Activated CD8-positive, alpha-beta memory T cell treated with anti-CD3 and anti-CD28 coated beads for 4 hours (primary cell): ENCODE data around the gene MYH3.
A peak's percentile ranks its signal among the peaks of the same experiment; 100 is the strongest.
"Not testable (repeated sequence)": the region's sequence is repeated elsewhere in the genome, so short reads cannot be mapped to it uniquely, and the experiment has no call there.

ENCODE experiments used
- DNase-seq, 2 donors: peaks; one replicate each; pipeline ENCODE4 v3.0.0-alpha.2; 2020; ENCODE audit warnings: low read depth in 2 of 2

Gene MYH3

GRCh38 chr17:10657148-10657547, at the start of gene MYH3:
MYH3 (minus strand) TSS chr17:10657309; CDS start chr17:10655064, 2,245 bp downstream.
- no peak for DNase-seq

GRCh38 chr17:10705727-10706126, 48.6 kb upstream of the MYH3 start:
- DNase-seq: no peak

GRCh38 chr17:10702574-10702973, 45.5 kb upstream of the MYH3 start:
- no peak for DNase-seq

- no peak for DNase-seq
Observed at GRCh38 chr17:10699856-10700255, 42.7 kb upstream of the MYH3 start.

GRCh38 chr17:10698096-10698818, 41.1 kb upstream of the MYH3 start:
- no peak for DNase-seq

- peak; percentile 75 to 82 for DNase-seq
Observed at GRCh38 chr17:10697092-10698081, 40.3 kb upstream of the MYH3 start, which contains the start of the genes ADPRM and SCO1. ADPRM (plus strand) TSS chr17:10697594; CDS start chr17:10704927, 7,333 bp downstream. SCO1 (minus strand) TSS chr17:10697533; CDS start chr17:10697507, 26 bp downstream.

- not testable (repeated sequence) for DNase-seq
Observed at GRCh38 chr17:10695875-10696407, 38.8 kb upstream of the MYH3 start.

- DNase-seq: no peak
Observed at GRCh38 chr17:10687499-10687898, 30.4 kb upstream of the MYH3 start.

GRCh38 chr17:10683853-10684252, 26.7 kb upstream of the MYH3 start:
- no peak for DNase-seq

- DNase-seq: no peak
Observed at GRCh38 chr17:10681866-10682446, 24.8 kb upstream of the MYH3 start.

GRCh38 chr17:10674704-10675103, 17.6 kb upstream of the MYH3 start:
- DNase-seq: no peak

GRCh38 chr17:10673312-10673711, 16.2 kb upstream of the MYH3 start:
- DNase-seq: no peak

- DNase-seq: no peak
Observed at GRCh38 chr17:10668775-10669174, 11.7 kb upstream of the MYH3 start.

GRCh38 chr17:10666906-10667305, 9.8 kb upstream of the MYH3 start:
- no peak for DNase-seq

GRCh38 chr17:10664571-10664970, 7.5 kb upstream of the MYH3 start:
- DNase-seq: no peak

GRCh38 chr17:10663231-10663630, 6.1 kb upstream of the MYH3 start:
- no peak for DNase-seq

GRCh38 chr17:10661437-10661836, 4.3 kb upstream of the MYH3 start:
- no peak for DNase-seq

GRCh38 chr17:10657879-10658278, 770 bp upstream of the MYH3 start:
- no peak for DNase-seq

- no peak for DNase-seq
Observed at GRCh38 chr17:10653987-10654386, 3.1 kb downstream of the MYH3 start.

- no peak for DNase-seq
Observed at GRCh38 chr17:10652984-10653659, 4.0 kb downstream of the MYH3 start.

- DNase-seq: no peak
Observed at GRCh38 chr17:10651927-10652326, 5.2 kb downstream of the MYH3 start.
